Measurements from ENCODE around the gene LMAN2. TPM values are rescaled to one million over a fixed set of nuclear protein-coding genes. Genes with fewer than 3 reads are reported as not detected.
"Not testable (repeated sequence)": the region's sequence is repeated elsewhere in the genome, so short reads cannot be mapped to it uniquely, and the experiment has no call there.

Gene LMAN2
- total RNA-seq, 1 donor from 2014 or later = 162 TPM

DNA sequence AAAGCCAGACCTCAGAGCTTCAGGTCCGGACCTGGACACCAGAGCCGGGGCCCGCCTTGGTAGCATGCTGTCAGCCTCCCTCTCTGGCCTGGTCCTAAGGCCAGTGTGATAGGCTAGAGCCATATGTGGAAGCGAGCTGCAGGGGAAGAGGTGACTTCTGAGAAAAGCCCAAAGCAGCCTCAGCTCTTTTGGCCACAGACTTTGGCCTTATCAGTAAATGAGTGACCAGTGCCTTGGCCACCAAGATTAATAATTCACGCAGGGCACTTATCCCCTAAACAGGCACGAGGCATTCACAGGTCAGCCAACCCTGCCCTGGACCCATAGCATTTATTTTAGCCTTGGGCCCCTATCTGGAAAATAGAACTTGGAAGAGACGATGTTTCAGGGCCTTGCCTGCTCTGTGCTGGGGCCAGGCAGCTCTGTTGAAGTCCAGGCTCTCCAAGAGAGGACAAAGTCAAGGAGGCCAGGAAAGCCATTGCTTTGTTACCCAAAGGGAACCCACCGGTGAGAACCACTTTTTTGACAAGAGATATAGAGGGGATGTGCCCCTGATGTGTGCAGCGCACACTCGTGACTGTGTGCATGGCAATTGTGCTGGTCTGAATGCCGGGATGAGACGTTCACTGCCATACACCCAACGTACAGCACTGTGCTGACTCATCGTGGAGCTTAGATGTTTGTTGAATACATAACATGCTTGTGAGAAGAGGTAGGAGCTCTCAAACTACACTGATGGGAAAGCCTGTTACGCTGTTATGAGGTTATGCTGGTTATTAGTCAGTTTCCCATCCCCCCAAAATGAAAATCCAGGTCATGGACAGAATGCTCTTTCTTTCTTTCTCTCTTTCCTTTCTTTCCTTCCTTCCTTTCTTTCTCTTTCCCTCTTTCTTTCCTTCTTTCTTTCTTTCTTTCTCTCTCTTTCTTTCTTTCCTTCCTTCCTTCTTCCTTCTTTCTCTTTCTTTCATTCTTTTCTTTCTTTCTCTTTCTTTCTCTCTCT is 27.7 kb upstream of the LMAN2 start:
- ATAC-seq = peak; percentile 73
- DNase-seq (ENCODE audit: low spot score) = peak; percentile 91

DNA sequence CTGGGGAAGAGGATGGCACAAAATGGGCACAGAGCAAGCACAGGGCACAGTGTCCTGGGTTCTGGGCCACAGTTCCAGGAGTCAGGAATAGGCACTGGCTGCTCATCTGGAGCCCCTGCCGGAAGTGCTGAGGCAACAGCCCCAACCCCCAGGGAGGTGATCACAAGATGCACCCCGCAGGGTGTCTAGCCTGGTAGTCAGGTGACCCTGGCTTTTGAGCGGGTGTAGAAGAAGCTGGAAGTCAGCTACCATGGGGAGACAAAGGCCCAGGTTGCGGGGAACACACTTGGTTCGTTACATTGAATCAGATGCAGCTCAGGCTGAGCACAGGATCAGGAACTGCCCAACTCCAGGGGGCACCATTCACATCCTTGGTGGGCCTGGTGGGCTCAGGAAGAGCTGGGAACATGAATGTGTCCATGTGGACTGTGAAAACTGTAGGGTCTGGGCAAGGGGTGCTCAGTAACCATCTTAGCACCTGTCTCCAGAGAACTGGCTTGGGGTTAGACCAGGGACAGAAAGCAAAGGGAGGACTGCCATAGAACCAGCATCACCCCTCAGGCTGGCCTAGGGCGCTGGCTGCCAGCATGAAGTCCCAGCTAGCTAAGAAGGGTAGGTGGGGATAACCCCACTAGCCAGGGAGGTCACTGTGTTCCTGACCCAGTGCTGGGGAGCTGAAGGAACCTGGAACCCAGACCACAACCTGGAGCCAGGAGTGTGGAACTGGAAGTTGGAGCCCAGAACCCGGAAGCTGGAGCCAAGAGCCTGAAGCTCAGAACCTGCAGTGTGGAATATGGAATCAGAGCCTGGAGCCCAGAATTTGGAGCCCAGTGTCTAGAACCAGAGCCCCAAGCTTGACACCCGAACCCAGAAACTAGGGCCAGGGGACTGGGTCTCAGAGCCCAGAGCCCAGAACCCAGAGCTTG is 26.6 kb upstream of the LMAN2 start:
- DNase-seq (ENCODE audit: low spot score) (peak; percentile 67), ATAC-seq (peak; percentile 43)

DNA sequence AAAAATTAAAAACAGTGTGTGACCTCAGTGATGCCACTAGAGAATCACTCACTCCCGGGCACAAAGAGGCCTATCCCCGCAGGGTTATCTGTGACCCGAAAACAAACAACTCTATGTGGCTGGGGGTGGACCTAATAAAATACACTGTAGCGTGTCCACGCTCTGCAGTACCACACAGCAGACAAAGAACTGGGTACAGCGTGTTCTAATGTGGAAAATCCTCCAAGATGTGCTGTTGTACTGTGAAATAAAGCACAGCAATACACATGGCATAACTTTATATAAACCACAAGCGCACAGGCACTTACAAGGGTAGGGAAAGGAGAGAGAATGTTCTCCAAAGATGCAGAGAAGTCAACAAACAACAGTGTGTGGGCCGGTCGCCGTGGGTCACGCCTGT is 24.6 kb upstream of the LMAN2 start:
- ATAC-seq (peak; percentile 2), DNase-seq (ENCODE audit: low spot score) (no peak)

DNA sequence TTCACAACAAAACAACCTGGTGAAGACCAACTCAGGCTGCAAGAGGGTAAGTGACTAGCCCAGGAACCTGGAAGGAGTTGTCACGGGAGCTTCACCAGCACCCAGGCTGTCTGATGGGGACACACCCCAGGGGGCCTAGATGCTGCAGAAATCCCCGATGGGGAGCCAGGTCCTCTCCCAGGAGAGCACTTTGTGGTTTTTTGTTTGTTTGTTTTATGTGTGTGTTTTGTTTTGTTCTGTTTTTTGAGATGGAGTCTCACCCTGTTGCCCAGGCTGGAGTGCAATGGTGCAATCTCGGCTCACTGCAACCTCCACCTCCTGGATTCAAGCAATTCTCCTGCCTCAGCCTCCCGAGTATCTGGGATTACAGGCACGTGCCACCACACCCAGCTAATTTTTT is 24.0 kb upstream of the LMAN2 start:
- not testable (repeated sequence) for ATAC-seq; DNase-seq (ENCODE audit: low spot score)

DNA sequence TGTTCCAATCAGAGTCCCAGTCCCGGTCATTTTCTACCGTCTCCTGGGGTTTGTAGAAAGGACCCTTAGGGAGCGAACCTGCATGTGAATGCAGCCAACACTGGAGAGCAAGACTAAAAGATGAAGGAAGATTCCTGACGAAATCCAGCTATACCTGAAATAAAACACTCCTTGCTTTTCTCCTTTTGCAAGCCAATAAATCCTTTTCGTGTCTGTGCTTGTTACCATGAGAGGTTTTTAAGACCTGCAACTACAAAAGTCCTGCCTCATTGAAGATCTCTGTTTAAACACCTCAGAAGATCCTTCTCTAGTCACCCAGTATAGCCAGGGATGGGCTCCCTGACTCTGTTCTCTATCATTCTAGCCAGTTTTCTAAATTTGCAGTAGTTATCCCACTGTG is 22.7 kb upstream of the LMAN2 start:
- ATAC-seq (no peak), DNase-seq (ENCODE audit: low spot score) (no peak)

DNA sequence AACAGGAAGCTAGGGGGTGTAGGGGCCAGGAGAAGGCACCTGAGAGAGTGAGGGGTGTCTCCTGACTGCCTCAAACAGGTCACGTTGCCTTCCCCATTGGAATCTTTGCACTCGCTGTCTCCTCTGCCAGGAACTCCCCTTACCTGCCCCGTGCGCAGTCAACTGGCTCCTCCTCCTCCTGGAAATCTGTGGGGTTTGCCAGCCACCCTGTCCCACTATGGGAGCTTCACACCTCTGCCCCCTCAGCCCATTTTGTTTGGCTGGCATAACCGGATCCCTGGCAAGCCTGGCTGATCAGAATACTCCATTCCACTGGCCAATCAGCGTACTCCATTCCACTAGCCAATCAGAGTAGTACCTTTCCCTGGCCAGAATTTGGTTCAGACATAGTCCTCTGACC is 22.3 kb upstream of the LMAN2 start:
- ATAC-seq (peak; percentile 48), DNase-seq (ENCODE audit: low spot score) (peak; percentile 96)

DNA sequence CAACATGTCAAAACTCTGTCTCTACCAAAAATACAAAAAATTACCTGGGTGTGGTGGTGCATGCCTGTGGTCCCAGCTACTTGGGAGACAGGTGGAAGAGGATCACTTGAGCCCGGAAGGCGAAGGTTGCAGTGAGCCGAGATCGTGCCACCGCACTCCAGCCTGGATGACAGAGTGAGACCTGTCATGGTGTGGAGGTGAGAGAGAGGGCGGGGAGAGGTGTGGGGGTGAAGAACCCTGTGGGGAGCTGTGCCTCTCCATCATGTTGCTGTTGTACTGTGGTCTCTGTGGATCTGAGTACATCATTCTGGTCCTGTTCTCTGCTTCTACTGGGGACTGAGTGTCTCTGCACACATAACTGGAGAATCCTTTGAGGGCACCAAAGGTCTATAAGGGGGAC is 21.4 kb upstream of the LMAN2 start:
- DNase-seq (ENCODE audit: low spot score) = no peak
- no peak for ATAC-seq

DNA sequence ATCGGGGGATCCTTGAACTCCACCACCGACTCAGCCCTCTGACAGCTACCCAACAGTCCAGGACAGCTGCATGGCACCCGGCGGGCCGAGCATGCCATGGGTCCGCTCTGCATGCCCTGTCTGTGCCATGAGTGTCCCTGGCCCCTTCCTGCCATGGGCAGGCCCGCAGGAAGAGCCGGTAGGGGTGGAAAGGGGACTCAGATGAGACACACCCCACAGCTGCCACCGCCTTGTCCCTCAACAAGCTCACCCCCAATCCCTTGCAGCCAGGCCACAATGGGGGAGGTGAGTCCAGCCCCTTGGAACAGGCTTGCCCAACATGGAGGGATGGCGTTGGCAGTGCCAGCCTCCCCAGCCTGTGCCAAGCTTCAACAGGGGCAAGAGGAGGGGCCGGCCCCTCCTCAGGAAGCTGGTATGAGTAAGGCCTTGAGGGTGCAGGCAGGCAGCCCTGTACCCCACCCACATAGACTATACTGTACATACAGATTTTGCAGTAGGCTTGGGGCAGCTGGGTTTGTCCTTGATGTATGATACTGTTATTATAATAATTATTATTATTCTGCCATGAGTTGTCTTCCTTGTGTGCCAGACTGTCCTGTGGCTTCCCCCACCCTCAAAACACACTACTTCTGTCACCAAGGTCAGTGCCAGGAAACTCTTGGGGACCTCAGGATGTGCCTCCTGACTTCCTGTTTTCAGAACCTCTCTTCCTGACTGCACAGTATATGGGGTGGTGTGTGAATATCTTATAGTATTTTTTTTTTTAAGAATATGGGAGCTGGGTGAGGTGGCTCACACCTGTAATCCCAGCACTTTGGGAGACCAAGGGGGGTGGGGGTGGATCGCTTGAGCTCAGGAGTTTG is 20.8 kb upstream of the LMAN2 start:
- ATAC-seq (peak; percentile 1), DNase-seq (ENCODE audit: low spot score) (peak; percentile 68)

DNA sequence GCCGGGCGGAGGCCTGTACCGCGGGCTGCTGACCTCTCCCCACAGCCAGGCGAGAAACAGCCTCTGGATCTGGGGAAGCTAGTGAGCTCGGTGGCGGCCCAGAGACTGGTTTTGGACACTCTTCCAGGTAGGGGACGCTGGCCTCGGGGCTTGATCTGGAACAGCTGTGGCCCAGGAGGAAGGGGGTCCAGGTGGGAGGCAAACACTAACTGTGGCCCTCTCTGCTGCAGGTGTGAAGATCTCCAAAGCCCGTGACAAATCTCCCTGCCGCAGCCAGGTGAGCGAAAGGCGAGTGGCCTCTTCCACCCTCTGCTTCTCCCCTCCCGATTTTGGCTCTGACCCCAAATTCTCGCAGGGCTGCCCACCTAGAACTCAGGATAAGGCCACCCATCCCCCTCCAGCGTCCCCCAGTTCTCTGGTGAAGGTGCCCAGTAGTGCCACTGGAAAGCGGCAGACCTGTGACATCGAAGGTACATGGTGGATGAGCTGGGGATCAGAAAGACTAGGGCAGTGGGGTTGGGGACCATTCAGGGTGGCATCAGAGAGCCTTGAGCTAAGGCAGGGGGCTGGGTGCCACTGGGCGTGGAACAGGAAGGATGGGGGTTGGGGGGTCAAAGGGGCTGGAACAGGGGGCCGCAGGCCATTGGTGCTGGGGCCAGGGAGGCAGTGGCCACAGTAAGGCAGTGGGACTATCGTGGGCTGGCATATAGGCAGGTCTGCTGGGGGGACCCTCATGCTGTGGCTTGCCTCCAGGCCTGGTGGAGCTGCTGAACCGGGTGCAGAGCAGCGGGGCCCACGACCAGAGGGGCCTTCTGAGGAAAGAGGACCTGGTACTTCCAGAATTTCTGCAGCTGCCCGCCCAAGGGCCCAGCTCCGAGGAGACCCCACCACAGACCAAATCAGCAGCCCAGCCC is 19.9 kb upstream of the LMAN2 start:
- DNase-seq (ENCODE audit: low spot score) = no peak
- no peak for ATAC-seq

DNA sequence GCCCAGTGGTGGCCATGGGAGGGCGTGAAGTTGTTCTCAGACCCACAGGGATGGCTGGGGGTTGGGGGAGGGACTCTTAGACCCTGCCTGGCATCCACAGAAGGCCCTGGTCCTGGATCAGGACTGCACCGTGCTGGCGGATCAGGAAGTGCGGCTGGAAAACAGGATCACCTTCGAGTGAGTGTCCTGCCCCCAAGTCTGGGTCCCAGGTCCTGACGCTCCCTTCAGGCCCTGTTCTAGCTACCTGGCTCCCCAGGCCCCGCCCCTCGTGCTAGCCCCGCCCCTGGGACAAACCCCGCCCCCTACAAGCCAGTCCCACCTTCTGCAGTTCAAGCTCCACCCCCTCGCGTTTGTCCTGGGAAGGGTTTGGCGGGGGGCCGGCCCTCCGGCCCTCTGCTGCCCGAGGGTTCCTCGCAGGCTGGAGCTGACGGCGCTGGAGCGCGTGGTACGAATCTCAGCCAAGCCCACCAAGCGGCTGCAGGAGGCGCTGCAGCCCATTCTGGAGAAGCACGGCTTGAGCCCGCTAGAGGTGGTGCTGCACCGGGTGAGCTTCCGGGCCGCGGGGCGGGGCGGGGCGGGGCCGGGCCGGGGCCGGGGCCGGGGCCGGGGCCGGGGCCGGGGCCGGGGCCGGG is 19.1 kb upstream of the LMAN2 start:
- peak; percentile 64 for ATAC-seq
- DNase-seq (ENCODE audit: low spot score) = peak; percentile 98

DNA sequence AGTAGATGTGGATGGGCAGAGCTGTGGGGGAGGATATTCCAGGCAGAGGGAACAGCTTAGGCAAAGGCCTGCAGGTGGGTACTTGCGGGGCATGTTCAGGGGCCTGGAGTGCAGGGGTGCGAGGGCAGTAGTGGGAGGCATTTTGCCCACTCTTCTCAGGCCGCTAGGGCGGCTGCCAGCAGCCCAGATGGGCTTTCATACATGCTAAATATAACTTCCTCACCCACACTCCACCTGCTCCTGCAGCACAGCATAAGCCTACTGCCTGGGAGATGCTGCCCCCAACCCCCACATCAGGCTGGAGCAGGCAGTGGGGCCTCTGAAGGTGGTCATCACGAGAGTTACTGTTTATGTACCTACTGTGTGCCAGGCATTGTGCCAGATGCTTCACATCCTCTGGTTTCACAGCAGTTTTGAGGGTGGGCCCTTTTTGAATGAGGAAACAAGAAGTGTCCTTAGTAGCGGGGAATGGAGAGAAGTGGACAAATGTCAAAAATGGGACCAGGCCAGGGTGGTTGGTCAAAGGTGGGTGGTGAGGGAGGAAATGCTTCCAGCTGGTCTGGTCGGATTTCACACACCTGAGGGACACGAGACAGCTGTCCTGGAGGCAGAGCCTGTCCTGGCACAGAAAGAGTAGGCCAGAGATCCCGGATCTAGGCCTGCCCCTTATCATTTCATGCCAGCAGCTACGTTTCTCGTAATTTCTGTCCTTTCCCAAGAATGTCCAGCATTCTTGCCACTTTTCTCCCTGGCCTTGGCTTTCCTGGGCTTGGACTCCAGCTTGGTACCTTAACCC is 18.4 kb upstream of the LMAN2 start:
- ATAC-seq (peak; percentile 6), DNase-seq (ENCODE audit: low spot score) (peak; percentile 68)

DNA sequence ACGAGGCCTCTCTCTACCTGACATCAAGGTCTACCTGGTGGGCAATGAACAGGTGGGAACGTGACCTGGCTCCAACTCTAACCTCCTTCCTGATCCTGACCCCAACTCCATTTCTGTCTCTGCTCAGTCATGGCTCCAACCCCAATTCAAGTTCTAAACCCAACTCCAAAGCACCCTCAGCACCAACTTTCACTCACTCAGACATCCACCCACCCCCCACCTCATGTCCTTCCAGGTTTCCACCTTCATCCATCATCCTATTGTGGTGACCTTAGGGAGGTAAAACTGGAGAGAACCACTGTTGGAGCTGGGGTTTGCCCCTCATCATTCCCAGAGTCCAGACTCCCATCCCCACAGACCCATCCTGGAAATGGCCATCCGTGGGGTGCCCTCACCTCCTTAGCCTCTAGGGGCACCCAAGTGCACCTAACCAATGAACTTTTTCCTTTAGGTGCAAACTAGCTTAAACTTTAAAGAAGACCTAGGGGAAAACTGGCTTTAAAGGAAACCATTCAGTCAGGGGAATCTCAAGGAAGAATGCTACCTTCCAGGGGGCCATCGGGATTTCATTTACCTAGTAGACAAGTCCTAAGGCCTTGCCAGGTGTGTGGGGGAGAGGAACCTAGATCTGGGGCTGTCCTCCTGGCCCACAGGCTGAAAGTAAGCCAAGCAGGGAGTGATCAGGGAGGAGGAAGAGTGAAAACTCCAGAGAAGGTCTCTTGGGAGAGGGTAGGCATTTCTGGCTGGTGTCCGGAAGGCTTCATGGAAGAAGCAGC is 17.6 kb upstream of the LMAN2 start:
- DNase-seq (ENCODE audit: low spot score) (no peak), ATAC-seq (no peak)

DNA sequence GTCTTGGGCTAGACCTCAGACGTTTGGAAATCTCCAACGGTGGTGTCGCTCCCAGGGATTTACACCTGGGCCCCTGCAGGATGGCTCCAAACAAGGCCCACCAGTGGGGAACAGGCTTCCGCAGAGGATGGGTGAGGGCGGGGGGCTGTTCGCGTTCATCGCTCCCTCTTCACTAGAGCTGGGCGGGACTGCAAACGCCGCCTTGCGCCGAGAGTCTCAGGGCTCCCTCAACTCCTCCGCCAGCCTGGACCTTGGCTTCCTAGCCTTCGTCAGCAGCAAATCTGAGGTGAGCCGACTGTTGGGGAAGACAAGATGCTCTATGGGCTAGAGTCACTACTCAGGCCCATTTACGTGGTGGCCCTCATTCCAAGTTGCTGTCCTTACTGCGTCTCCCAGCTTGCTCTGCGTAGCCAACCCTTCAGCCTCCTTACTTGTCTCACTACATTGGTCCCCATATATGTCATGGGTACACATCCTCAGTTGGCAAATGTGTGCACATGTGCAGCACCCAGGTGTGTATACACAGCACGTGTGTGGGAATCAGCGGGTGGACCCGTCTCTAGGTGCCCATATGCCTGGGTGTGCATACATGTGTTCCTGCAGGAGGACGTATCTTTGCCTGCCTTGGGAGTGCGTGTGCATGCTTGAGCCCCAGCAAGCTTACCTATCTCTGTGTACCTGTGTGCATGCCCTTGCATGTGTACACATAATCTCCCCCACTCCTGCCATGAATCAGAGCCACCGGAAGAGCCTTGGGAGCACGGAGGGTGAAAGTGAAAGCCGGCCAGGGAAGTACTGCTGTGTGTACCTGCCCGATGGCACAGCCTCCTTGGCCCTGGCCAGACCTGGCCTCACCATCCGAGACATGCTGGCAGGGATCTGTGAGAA is 16.8 kb upstream of the LMAN2 start:
- DNase-seq (ENCODE audit: low spot score) (peak; percentile 63), ATAC-seq (no peak)

DNA sequence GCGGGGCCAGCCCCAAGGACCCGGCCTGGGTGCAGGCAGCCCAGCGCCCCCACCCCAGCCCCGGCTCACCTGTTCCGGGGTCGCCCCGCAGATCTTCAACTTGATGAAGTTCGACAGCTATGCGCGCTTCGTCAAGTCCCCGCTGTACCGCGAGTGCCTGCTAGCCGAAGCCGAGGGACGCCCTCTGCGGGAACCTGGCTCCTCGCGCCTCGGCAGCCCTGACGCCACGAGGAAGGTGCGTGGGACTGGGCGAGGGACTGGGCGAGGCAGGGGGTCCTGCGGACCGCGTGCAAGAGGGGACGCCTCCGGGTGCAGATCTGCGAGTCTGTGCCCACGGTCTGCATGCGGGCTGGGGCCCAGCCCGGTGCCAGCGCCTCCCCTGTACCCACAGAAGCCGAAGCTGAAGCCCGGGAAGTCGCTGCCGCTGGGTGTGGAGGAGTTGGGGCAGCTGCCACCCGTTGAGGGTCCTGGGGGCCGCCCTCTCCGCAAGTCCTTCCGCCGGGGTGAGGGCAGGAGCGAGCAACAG is 15.9 kb upstream of the LMAN2 start:
- ATAC-seq (peak; percentile 0), DNase-seq (ENCODE audit: low spot score) (no peak)

DNA sequence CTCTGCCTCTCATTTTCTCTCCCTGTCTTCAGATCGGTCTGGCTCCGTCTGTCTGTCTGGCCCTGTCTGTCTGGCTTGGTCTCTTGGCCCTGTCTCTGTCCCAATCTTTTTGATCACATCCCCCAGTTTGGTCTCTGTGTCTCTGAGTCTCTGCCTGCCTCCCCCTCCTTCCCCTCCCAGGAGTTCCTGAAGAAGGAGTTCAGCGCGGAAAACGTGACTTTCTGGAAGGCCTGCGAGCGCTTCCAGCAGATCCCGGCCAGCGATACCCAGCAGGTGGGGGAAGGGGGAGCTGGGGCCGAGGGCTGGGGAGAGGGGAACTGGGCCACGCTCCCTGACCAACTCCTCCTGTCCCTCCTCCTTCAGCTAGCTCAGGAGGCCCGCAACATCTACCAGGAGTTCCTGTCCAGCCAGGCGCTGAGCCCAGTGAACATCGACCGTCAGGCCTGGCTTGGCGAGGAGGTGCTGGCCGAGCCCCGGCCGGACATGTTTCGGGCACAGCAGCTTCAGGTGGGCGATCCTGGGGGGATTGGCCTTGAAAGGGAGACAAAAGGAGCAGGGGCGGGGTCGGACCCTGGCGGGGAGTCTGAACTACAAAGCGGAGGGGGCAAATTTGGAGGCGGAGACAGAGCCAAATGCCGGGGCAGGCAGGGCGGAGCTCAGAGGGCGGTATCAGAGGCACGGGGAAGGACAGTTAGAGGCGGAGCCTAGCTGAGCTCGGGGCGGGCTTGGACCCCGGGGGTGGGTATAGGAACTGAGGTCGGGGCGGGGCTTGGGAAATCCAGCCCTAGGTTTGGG is 15.3 kb upstream of the LMAN2 start:
- peak; percentile 67 for ATAC-seq
- DNase-seq (ENCODE audit: low spot score) = peak; percentile 95
